ENCODE results near the gene RASA3. TPM values are rescaled to one million over a fixed set of nuclear protein-coding genes. Genes with fewer than 3 reads are reported as not detected.

Gene RASA3
- total and polyA plus RNA-seq, 2 of the 8 experiments (the other 6 are each of a cell fraction or from before 2014, with no cell fraction given), result 7.5 to 21.9 TPM

GRCh38 chr13:114032126-114032799 is 100.2 kb downstream of the RASA3 start (continued):
- no peak for TF ChIP-seq CTCF (IDR thresholded peaks at IDR 0.05; ENCODE audit: control extremely low read depth in 1 of 3, insufficient read depth in 1 of 3, low read depth in 1 of 3, low read length in 3 of 3)
- no peak for TF ChIP-seq CBX8 (IDR thresholded peaks at IDR 0.05; ENCODE audit: borderline replicate concordance, low read depth, low read length)
- TF ChIP-seq CHD2 (IDR thresholded peaks at IDR 0.05; ENCODE audit: low read length), result no peak
- no peak for TF ChIP-seq KDM4A (IDR thresholded peaks at IDR 0.05; ENCODE audit: low read depth, low read length, severe bottlenecking)
- TF ChIP-seq RBBP5 (IDR thresholded peaks at IDR 0.05; ENCODE audit: borderline replicate concordance, low read depth, low read length), result no peak
- TF ChIP-seq NANOG (IDR thresholded peaks at IDR 0.05; ENCODE audit: insufficient read depth, low read depth, low read length, poor library complexity, severe bottlenecking), result no peak
- TF ChIP-seq RAD21 (IDR thresholded peaks at IDR 0.05 in 1 of 2, conservative IDR thresholded peaks at IDR 0.05 in 1 of 2; ENCODE audit: low read depth in 2 of 2, low read length in 2 of 2), result no peak
- no peak for TF ChIP-seq RFX5 (IDR thresholded peaks at IDR 0.05; ENCODE audit: borderline replicate concordance, low read depth, low read length)
- no peak for TF ChIP-seq SIN3A (conservative IDR thresholded peaks at IDR 0.05 in 1 of 2, IDR thresholded peaks at IDR 0.05 in 1 of 2; ENCODE audit: low read depth in 1 of 2, low read length in 2 of 2)
